Measurements from ENCODE around the gene KRTAP9-8. TPM values are rescaled to one million over a fixed set of nuclear protein-coding genes. Genes with fewer than 3 reads are reported as not detected.
"Not testable (repeated sequence)": the region's sequence is repeated elsewhere in the genome, so short reads cannot be mapped to it uniquely, and the experiment has no call there.

Gene KRTAP9-8
- total RNA-seq, 2 donors from 2014 or later = not detected

- H3K4me1 ChIP-seq = no peaks in the 10 kb centered on the region
- no peaks in the 10 kb centered on the region for H3K9me3 ChIP-seq
- no peak for DNase-seq
- H3K27ac ChIP-seq = no peak overlapping the region
- intact Hi-C loops (cut with DNase I) = no loop called here
- no peak overlapping the region for H3K9ac ChIP-seq (ENCODE audit: low read depth in 2 of 2, low read length in 2 of 2)
- no peaks in the 10 kb centered on the region for H3K36me3 ChIP-seq
- H3K4me3 ChIP-seq = no peak overlapping the region
- TF ChIP-seq CTCF (IDR thresholded peaks at IDR 0.05) = no peak
- no peaks in the 10 kb centered on the region for H3K27me3 ChIP-seq
Measured at GRCh38 chr17:41267711-41268110, 29.9 kb downstream of the KRTAP9-8 start.

GRCh38 chr17:41271323-41271722, 33.5 kb downstream of the KRTAP9-8 start:
- DNase-seq; H3K9ac ChIP-seq (ENCODE audit: low read depth in 2 of 2, low read length in 2 of 2); intact Hi-C loops (cut with DNase I); H3K27me3 ChIP-seq; H3K9me3 ChIP-seq; H3K4me3 ChIP-seq; H3K27ac ChIP-seq; H3K36me3 ChIP-seq; H3K4me1 ChIP-seq: not testable (repeated sequence)

GRCh38 chr17:41271858-41272257, 34.1 kb downstream of the KRTAP9-8 start:
- no peak for TF ChIP-seq CTCF (IDR thresholded peaks at IDR 0.05)
- Histone ChIP-seq H3K4me3 (no peak overlapping the region), H3K9me3 (no peaks in the 10 kb centered on the region)

GRCh38 chr17:41275648-41276190, 37.9 kb downstream of the KRTAP9-8 start, which contains the start of gene KRTAP9-7:
KRTAP9-7 (plus strand) TSS chr17:41275698; CDS start chr17:41275698, 0 bp downstream.
- H3K4me3 ChIP-seq; DNase-seq; H3K36me3 ChIP-seq; H3K9ac ChIP-seq (ENCODE audit: low read depth in 2 of 2, low read length in 2 of 2); intact Hi-C loops (cut with DNase I); H3K27me3 ChIP-seq; H3K9me3 ChIP-seq; H3K4me1 ChIP-seq; H3K27ac ChIP-seq: not testable (repeated sequence)

More at GRCh38 chr17:41271858-41272257, 34.1 kb downstream of the KRTAP9-8 start:
- intact Hi-C loops (cut with DNase I) = no loop called here
- no peak overlapping the region for H3K9ac ChIP-seq (ENCODE audit: low read depth in 2 of 2, low read length in 2 of 2)
- DNase-seq = no peak
- H3K27me3 ChIP-seq = no peaks in the 10 kb centered on the region
- no peaks in the 10 kb centered on the region for H3K4me1 ChIP-seq
- H3K27ac ChIP-seq = no peak overlapping the region
- H3K36me3 ChIP-seq = no peaks in the 10 kb centered on the region

GRCh38 chr17:41278176-41278955, 40.6 kb downstream of the KRTAP9-8 start:
- Histone ChIP-seq H3K27me3 (no peaks in the 10 kb centered on the region), H3K9ac (ENCODE audit: low read depth in 2 of 2, low read length in 2 of 2) (no peak overlapping the region), H3K4me3 (no peak overlapping the region), H3K4me1 (no peaks in the 10 kb centered on the region), H3K27ac (no peak overlapping the region), H3K36me3 (no peaks in the 10 kb centered on the region), H3K9me3 (no peaks in the 10 kb centered on the region)
- TF ChIP-seq CTCF (IDR thresholded peaks at IDR 0.05) = no peak
- no peak for DNase-seq
- intact Hi-C loops (cut with DNase I) = loop anchor here (2.0 kb wide), 1 partner anchor 14 kb away; the partner anchor contains the start of gene KRTAP9-6

GRCh38 chr17:41284043-41284442, 46.2 kb downstream of the KRTAP9-8 start:
- intact Hi-C loops (cut with DNase I) = no loop called here
- no peak for DNase-seq

More at GRCh38 chr17:41284043-41284442, 46.2 kb downstream of the KRTAP9-8 start:
- H3K4me1 ChIP-seq = no peaks in the 10 kb centered on the region
- no peak overlapping the region for H3K27ac ChIP-seq
- no peak overlapping the region for H3K9ac ChIP-seq (ENCODE audit: low read depth in 2 of 2, low read length in 2 of 2)
- H3K27me3 ChIP-seq = no peaks in the 10 kb centered on the region
- H3K4me3 ChIP-seq = no peak overlapping the region
- no peaks in the 10 kb centered on the region for H3K9me3 ChIP-seq
- TF ChIP-seq CTCF (IDR thresholded peaks at IDR 0.05) = no peak
- no peaks in the 10 kb centered on the region for H3K36me3 ChIP-seq
